ENCODE measurements around the gene DSCAML1. TPM values are rescaled to one million over a fixed set of nuclear protein-coding genes. Genes with fewer than 3 reads are reported as not detected.

The DSCAML1 gene
- total RNA-seq, 1 donor from 2014 or later, result 4.0 TPM

DNA sequence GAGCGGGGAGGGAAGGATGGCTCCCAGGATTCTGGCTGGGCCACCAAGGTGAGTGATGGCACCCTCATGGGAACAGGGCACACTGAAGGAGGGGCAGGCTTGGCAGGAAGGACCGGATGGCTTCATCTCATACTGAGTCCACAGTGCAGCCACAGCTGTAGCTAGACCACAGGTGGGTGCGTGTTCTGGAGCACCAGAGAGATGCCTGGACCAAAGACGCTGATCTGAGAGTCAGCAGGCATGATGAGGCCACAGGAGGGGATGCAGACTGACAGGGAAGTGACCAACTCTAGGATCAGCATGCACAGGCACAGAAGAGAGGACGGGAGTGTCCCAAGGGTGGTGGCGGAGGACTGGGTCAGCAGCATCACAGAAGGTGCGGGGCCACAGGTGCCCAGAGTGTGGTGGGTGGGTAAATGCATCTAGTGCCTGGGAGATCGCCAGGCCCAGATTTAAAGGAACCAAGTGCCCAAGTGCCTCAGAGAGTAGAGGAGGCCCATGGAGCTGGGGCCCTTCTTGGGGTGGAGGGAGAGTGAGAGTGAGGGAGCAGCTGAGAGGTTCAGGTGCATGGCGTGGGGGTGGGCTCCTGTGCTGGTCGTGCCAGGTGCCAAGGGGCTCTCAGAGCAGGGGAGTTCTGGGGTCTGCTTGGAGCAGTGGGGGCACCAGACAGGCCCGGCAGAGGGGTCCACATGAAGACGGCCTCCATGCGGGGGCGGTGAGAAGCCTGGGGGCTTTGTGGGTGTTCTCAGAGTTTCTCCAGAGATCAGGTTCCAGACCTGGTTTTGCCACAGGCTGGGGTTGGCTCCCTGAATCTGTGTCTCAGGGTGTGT lies 355.7 kb downstream of the DSCAML1 start:
- no peak overlapping the region for H3K4me3 ChIP-seq (ENCODE audit: low read depth, low read length)
- TF ChIP-seq, protein P1, sequence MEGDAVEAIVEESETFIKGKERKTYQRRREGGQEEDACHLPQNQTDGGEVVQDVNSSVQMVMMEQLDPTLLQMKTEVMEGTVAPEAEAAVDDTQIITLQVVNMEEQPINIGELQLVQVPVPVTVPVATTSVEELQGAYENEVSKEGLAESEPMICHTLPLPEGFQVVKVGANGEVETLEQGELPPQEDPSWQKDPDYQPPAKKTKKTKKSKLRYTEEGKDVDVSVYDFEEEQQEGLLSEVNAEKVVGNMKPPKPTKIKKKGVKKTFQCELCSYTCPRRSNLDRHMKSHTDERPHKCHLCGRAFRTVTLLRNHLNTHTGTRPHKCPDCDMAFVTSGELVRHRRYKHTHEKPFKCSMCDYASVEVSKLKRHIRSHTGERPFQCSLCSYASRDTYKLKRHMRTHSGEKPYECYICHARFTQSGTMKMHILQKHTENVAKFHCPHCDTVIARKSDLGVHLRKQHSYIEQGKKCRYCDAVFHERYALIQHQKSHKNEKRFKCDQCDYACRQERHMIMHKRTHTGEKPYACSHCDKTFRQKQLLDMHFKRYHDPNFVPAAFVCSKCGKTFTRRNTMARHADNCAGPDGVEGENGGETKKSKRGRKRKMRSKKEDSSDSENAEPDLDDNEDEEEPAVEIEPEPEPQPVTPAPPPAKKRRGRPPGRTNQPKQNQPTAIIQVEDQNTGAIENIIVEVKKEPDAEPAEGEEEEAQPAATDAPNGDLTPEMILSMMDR (conservative IDR thresholded peaks at IDR 0.05; ENCODE audit: low read depth, low read length), result no peak
- no peak for DNase-seq (ENCODE audit: low read depth)

DNA sequence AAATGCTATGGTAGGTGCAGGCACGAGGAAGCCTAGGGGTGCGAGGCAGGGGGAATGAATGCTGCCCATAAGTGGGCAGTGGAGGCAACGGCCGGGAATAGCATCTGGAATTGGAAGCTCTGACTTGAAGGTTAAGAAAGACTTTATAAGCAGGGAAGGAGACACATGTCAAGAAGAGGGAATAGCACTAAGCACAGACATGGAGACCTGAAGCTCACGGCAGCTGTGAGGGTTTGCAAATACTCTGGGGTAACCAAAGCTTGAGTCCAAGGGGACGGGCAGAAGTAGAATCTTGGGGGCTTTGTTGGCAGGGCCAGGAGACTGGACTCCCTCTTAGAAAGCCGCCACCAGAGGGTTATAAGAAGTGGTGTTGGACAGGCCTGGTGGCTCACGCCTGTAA lies 356.8 kb downstream of the DSCAML1 start:
- H3K4me3 ChIP-seq (ENCODE audit: low read depth, low read length), result no peak overlapping the region

DNA sequence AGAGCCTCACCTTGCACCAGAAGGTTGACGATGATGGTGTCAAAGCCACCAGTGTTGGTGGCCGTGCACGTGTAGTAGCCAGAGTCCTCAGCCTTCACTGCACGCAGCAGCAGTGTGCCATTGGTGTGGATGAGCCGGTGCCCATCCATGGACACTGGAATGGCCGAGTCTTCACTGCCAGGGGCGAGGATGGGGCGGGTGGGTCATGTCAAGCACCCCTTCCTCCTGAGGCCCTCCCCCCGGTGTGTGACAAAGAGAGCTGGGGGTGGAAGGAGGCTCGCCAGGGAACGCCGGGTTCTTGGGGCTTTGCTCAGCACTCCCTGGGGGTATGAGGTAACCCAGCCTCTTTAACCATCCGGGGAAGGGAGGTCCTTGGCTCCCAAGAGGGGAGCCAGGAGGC lies 357.8 kb downstream of the DSCAML1 start:
- no peak for DNase-seq (ENCODE audit: low read depth)
- H3K4me3 ChIP-seq (ENCODE audit: low read depth, low read length), result no peak overlapping the region
- TF ChIP-seq, protein P1 (conservative IDR thresholded peaks at IDR 0.05; ENCODE audit: low read depth, low read length), result no peak

More for the DNA sequence above, 356.8 kb downstream of the DSCAML1 start:
- TF ChIP-seq, protein P1 (conservative IDR thresholded peaks at IDR 0.05; ENCODE audit: low read depth, low read length), result no peak
- DNase-seq (ENCODE audit: low read depth), result no peak

DNA sequence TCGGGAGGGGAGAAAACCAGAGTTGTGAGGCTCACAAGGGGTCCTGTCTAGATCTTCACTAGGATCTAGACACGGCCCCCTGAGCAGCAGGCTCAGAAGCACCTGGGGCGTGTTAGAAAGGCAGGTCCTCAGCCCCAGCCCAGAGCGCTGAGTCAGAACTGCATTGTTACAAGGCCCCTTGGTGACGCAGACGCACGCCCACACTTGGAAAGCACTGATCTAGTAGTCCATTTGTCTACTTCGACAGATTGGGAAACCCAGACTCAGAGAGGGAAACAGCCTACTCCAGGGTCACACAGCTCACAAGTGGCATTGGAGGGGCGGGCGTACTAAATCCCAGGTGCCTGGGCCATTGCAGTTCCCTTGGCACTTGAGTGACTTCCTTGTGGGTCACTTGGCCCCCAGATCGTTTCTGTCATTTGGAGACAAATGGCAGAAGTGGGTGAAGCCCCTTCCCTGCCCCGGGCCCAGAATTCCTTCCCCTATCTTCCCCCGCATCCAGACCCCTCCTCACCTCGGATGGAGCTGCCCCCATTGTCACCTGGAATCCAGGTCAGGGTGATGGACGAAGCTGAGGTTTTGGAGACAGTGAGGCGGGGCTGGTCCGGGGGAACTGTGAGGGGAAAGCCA lies 358.5 kb downstream of the DSCAML1 start:
- no peak overlapping the region for H3K4me3 ChIP-seq (ENCODE audit: low read depth, low read length)
- DNase-seq (ENCODE audit: low read depth), result no peak
- TF ChIP-seq, protein P1 (conservative IDR thresholded peaks at IDR 0.05; ENCODE audit: low read depth, low read length), result no peak

DNA sequence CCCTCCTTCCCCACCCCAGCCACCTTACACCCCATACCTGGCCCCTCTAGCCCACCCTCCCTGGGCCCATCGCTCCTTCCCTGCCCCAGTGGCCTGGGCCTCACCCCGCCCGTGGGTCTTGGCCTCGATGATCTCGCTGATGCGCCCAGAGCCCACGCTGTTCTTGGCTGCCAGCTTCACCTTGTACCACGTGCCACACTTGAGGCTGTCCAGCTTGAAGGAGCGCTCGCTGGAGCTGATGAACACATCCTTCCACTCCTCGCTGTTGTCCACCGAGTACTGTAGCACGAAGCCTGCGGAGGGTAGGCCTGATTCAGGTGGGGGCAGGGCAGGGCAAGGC lies 359.3 kb downstream of the DSCAML1 start:
- TF ChIP-seq, protein P1 (conservative IDR thresholded peaks at IDR 0.05; ENCODE audit: low read depth, low read length), result no peak
- DNase-seq (ENCODE audit: low read depth), result no peak
- H3K4me3 ChIP-seq (ENCODE audit: low read depth, low read length), result no peak overlapping the region

DNA sequence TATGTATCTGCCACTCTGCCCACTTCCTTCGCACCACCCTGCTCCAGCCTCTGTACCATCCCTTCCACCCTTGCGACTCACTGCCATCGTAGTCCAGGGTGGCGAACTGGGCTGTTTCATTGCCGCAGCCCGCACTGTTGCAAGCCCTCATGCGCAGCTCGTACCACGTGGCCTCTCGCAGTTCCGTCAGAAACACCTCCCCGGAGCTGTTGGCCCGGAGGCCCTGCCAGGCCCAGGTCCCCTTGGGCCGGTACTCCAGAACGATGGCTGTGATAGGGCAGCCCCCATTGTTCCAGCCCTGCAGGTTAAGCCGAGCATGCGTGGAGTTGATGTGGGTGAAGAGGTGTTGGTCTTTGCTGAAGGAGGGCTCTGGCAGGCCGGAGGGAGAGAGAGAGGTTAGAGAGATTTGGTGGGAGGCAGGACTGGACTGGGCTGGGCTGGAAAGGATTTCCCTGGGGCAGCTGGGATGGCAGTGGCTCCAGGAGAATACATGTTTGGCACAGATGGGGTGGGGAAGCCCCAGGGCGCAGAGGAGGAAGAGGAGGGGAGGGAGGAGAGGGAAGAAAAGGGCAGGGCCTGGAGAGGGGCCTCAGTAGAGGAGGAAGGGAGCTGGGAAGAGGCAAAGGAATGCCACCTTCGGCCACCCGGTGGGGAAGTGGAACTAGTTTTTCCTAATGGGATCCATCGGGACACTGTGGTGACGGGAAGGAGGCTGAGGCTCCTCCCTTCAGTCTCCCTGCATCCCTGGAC lies 359.8 kb downstream of the DSCAML1 start:
- no peak for DNase-seq (ENCODE audit: low read depth)
- H3K4me3 ChIP-seq (ENCODE audit: low read depth, low read length), result no peak overlapping the region
- TF ChIP-seq, protein P1 (conservative IDR thresholded peaks at IDR 0.05; ENCODE audit: low read depth, low read length), result no peak
